Measurements from ENCODE around the gene RAMACL.

DNA sequence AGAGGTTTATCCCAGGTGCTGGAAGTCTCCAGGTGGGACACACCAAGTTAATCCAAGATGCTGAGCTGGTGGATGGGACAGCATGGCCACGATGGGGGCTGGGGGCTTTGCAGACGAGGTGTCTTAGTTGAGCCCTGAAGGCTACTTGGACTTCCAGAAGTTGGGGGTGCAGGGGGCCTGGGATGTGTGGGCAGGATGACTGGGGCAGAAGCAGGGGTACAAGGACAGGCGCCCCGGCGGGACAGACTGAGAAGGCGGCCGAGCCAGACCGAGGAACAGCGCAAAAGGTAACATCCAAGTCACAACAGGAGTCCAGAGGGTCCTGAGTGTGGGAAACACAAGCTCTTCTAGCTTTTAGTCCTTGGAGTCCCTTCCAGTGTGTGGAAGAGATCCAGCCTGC is 23.8 kb downstream of the RAMACL start:
- TF ChIP-seq, protein P1, sequence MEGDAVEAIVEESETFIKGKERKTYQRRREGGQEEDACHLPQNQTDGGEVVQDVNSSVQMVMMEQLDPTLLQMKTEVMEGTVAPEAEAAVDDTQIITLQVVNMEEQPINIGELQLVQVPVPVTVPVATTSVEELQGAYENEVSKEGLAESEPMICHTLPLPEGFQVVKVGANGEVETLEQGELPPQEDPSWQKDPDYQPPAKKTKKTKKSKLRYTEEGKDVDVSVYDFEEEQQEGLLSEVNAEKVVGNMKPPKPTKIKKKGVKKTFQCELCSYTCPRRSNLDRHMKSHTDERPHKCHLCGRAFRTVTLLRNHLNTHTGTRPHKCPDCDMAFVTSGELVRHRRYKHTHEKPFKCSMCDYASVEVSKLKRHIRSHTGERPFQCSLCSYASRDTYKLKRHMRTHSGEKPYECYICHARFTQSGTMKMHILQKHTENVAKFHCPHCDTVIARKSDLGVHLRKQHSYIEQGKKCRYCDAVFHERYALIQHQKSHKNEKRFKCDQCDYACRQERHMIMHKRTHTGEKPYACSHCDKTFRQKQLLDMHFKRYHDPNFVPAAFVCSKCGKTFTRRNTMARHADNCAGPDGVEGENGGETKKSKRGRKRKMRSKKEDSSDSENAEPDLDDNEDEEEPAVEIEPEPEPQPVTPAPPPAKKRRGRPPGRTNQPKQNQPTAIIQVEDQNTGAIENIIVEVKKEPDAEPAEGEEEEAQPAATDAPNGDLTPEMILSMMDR (IDR thresholded peaks at IDR 0.05): no peak
- no peak for TF ChIP-seq POLR2A (IDR thresholded peaks at IDR 0.05)
